NCI-H2196 treated with DMSO at 0.1 percent for 48 hours (cell line): Measurements from ENCODE around the gene S100A2.
"Not testable (repeated sequence)": the region's sequence is repeated elsewhere in the genome, so short reads cannot be mapped to it uniquely, and the experiment has no call there.

Source experiments
- DNase-seq: peaks from one replicate; lab custom pipeline; 2025; ENCODE audit not compliant: unreplicated experiment; lab: John Stamatoyannopoulos, UW

S100A2 gene

GRCh38 chr1:153566414-153567371 is 1.0 kb upstream of the S100A2 start:
- peak; percentile 94 for DNase-seq

GRCh38 chr1:153563991-153564390 is 1.7 kb downstream of the S100A2 start:
- DNase-seq: no peak

- DNase-seq: no peak
Measured at GRCh38 chr1:153563483-153563901, 2.2 kb downstream of the S100A2 start.

GRCh38 chr1:153562021-153562420 is 3.6 kb downstream of the S100A2 start:
- DNase-seq: not testable (repeated sequence)

GRCh38 chr1:153561466-153561985 is 4.1 kb downstream of the S100A2 start:
- DNase-seq: no peak

GRCh38 chr1:153560771-153561465 is 4.7 kb downstream of the S100A2 start:
- no peak for DNase-seq

GRCh38 chr1:153560241-153560640 is 5.4 kb downstream of the S100A2 start:
- DNase-seq: no peak

- no peak for DNase-seq
Measured at GRCh38 chr1:153557877-153558276, 7.8 kb downstream of the S100A2 start.

GRCh38 chr1:153556348-153556747 is 9.3 kb downstream of the S100A2 start:
- no peak for DNase-seq

GRCh38 chr1:153553830-153554541 is 11.7 kb downstream of the S100A2 start:
- DNase-seq: no peak

GRCh38 chr1:153553096-153553495 is 12.5 kb downstream of the S100A2 start:
- DNase-seq: no peak

GRCh38 chr1:153552335-153552734 is 13.3 kb downstream of the S100A2 start:
- DNase-seq: no peak

GRCh38 chr1:153550827-153551500 is 14.7 kb downstream of the S100A2 start:
- DNase-seq: no peak

- no peak for DNase-seq
Measured at GRCh38 chr1:153550398-153550758, 15.3 kb downstream of the S100A2 start.

GRCh38 chr1:153549741-153550397 is 15.8 kb downstream of the S100A2 start:
- no peak for DNase-seq

GRCh38 chr1:153548722-153549688 is 16.6 kb downstream of the S100A2 start, which contains the start of gene S100A3:
Gene S100A3 (minus strand): TSS chr1:153549258. CDS start chr1:153548485, 773 bp downstream.
- DNase-seq: no peak

GRCh38 chr1:153547560-153548551 is 17.8 kb downstream of the S100A2 start:
- DNase-seq: no peak
